Panc1 (cell line): ENCODE data around the gene SLC66A2.

ENCODE experiments used
- CTCF ChIP-seq: fragments of 450-650 bp; IDR thresholded peaks from 2 replicates; pipeline ENCODE4 v1.5.1; 2017; ENCODE audit warnings: mild to moderate bottlenecking
- POLR2AphosphoS5 ChIP-seq: IDR thresholded peaks from 2 replicates; pipeline ENCODE4 v1.6.1; 2012; ENCODE audit warnings: mild to moderate bottlenecking, low read depth, low read length, moderate library complexity
- REST ChIP-seq, 2 experiments: IDR thresholded peaks; 2 replicates each; pipeline ENCODE4 v1.6.1; 2011 to 2012; ENCODE audit warnings: low read depth in 2 of 2, control low read depth in 1 of 2, low read length in 1 of 2, mild to moderate bottlenecking in 1 of 2, moderate library complexity in 1 of 2; ENCODE audit not compliant: insufficient read depth in 1 of 2
- SIN3A ChIP-seq: IDR thresholded peaks from 2 replicates; pipeline ENCODE4 v1.6.1; 2012; ENCODE audit warnings: low read depth, mild to moderate bottlenecking, low read length, moderate library complexity, borderline replicate concordance; ENCODE audit not compliant: insufficient read depth
- TCF7L2 ChIP-seq: IDR thresholded peaks from 2 replicates; pipeline ENCODE4 v1.6.1; 2011; ENCODE audit warnings: mild to moderate bottlenecking, low read depth, low read length, inconsistent platforms

- TF ChIP-seq CTCF (no peak), POLR2AphosphoS5 (no peak), REST (IDR thresholded peaks at IDR 0.05; ENCODE audit: insufficient read depth in 1 of 2, low read depth in 2 of 2, low read length in 1 of 2) (no peak), TCF7L2 (no peak), SIN3A (no peak)
Measured at GRCh38 chr18:79898952-79899608, 52.4 kb downstream of the SLC66A2 start.
